DMS53 (cell line): Measurements from ENCODE around the gene CRHR2.
A peak's percentile ranks its signal among the peaks of the same experiment; 100 is the strongest.
"Not testable (repeated sequence)": the region's sequence is repeated elsewhere in the genome, so short reads cannot be mapped to it uniquely, and the experiment has no call there.

Experiments
- DNase-seq: peaks from one replicate; lab custom pipeline; 2025; lab: John Stamatoyannopoulos, UW

The CRHR2 gene

DNA sequence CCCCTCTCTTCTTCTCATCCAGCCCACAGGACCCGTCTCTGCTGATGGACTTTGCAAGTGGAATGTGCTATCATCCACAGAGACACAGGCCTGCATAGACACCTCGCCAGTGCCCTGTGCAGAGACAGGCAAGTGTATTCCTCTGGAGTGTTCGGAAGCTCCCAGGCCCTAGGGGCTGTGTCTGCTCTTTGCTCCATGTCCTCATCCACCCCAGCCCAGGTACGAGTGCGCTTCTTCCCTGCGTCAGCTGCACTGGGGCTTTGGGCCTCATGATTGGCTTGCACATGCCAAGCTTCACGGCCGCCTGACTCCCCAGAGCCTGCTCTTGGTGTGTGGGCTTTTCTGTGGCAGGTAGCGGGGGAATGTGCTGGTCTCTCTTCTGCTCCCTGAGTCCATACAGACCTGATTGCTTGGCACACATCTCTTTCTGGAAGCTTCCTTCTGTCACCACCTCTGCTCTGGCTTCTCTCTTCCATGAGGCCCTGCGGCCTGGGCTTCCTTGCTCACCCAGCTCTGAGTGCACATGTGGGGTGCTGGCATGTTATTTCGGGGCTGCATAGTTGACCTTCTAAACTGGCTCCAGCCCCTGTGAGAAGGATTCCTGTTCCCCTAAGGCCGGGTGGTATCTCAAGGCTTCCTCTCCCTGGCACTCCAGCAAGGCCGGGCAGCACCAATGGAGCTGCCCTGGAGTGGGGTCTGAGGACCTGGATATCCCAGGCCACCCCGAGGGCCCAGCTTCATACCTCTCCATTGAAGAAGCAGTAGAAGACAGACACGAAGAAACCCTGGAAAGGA lies 27.8 kb downstream of the CRHR2 start:
- no peak for DNase-seq

DNA sequence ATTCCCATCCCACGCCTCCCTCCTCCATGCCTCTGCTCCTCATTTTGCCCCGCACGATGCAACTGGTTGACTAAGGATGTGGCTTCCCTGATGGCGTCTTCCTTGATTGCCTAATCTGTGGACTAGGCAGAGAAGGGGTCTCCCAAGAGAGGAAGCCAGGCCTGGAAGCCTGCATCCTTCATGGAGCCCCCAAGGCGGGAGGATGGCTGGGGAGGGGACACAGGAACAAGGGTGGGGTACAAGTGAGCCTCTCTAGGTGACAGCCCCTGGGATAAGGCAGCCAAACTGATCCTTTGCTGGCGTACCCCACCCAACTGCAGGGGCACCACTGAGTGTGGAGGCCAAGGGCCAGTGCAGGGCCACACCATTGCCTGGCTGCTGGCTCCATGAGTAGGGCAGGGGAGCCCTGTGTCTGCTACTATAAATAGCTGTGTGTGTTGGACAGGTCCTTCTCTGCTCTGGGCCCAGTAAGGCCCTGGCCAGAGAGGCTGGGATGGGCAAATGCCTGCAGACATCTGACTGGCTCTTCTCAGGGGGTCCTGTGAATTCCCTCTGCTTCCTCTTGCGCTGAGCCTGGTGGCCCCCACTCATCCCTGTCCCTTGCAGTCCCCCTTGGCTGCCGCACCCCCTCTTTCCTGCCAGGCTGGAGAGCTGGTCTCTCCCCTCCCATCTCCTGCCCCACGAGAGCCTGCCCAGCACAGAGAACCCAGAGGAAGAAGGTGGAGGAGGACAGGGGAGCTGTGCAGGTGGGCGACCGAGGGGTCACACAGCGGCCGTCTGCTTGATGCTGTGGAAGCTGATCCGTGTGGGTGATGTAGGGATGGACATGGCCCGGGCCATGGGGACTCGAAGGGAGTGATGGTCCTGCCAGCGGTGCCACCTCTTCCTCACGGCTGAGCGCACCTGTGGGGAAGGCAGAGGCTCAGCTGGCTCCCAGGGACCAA lies 29.3 kb downstream of the CRHR2 start:
- DNase-seq = no peak

- no peak for DNase-seq
Observed at GRCh38 chr7:30652132-30652531, 30.1 kb downstream of the CRHR2 start.

- DNase-seq = no peak
Observed at GRCh38 chr7:30650421-30650808, 31.8 kb downstream of the CRHR2 start.

- DNase-seq = no peak
Observed at GRCh38 chr7:30649717-30650420, 32.4 kb downstream of the CRHR2 start.

GRCh38 chr7:30648744-30649540 lies 33.3 kb downstream of the CRHR2 start:
- DNase-seq = no peak

DNA sequence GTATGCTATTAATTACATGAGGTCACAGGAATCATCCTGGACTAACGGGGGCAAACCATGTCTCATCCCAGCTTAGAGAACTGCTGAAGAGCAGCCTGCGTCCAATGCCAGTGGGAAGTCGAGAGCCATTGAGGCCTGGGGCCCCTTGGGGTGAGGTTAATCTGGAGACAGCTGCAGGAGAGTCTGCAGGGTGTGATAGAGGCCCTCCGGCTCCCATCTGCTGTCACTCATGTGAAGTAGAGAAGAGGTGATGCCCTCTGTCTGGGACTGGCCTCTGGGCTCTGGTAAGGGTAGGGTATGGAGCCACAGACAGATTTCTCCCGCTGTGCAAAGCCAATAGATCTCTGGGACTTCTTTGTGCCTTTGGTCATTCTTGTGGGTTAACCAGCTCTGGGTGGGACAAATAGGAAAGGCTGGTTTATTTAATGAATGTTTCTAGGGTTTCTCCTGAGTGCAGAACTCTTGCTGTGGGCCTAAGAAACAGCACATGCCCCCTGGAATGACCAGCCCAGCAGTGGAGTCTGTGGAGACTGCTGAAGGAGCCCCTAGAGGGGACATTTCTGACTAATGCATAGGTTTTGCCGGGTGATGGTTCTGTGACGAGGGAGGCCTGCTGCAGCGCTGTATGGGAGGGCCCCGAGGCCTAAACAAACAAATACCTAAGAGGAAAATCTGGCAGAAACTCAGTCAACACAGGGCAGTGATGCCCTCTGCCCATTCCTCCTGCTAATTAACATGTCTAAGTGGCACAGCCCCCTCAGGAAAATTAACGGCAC lies 34.5 kb downstream of the CRHR2 start:
- no peak for DNase-seq

GRCh38 chr7:30646154-30646553 lies 36.1 kb downstream of the CRHR2 start:
- DNase-seq = no peak

- DNase-seq = no peak
Observed at GRCh38 chr7:30645661-30646060, 36.6 kb downstream of the CRHR2 start.

DNA sequence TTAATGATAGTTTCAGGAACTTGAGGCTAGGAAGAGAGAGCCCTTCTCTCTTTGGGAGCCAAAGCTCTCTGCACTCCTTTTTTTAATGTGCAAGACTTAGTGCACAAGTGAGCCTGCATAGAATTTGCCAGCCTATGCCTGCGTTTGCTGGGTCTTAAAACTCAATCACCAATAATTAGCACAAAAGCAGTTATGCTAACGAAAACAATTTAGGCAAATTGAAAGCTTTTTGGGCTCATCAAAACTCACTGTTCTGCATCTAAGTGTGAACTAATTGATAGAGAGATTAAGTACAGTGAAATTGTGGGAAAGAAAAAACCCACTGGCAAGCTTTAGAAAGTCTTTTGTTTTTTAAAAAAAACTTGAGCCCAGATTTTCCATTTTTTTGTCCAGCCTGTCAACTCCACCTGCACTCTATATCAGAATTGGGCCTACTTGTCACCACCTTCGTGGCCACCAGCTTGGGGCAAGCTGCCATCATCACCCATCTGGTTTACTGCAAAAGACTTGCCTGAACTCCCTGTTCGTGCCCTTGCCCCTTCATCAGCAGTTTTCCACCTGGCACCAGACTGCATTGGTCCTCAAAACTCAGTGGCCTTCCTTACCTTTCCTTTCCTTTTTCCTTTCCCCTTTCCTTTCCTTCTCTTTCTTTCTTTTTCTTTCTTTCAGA lies 37.8 kb downstream of the CRHR2 start:
- DNase-seq = no peak

- no peak for DNase-seq
Observed at GRCh38 chr7:30642789-30643188, 39.5 kb downstream of the CRHR2 start.

- not testable (repeated sequence) for DNase-seq
Observed at GRCh38 chr7:30642322-30642721, 39.9 kb downstream of the CRHR2 start.

- peak; percentile 43 for DNase-seq
Observed at GRCh38 chr7:30635798-30636197, 46.5 kb downstream of the CRHR2 start.

- no peak for DNase-seq
Observed at GRCh38 chr7:30634634-30635201, 47.5 kb downstream of the CRHR2 start.

- no peak for DNase-seq
Observed at GRCh38 chr7:30634193-30634626, 48.0 kb downstream of the CRHR2 start.

DNA sequence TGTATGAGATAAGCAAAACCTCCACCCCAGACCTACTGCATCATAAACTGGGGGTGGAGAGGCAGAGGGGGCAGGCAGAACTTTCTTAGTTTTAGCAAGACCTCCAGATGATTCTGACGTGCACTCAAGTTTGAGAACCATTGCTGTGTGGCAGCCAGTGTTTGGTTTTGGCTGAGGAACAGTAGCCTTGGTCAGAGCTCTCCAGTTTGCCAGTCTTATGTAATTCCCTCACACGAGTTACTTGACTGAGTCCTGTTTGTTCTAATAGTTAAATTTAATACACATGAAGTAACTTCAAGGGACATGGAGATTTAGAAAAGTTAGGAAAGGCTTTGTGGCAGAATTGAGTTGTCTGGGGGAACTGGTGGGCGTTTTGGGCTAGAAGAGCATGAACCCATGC lies 49.0 kb downstream of the CRHR2 start:
- DNase-seq = no peak

DNA sequence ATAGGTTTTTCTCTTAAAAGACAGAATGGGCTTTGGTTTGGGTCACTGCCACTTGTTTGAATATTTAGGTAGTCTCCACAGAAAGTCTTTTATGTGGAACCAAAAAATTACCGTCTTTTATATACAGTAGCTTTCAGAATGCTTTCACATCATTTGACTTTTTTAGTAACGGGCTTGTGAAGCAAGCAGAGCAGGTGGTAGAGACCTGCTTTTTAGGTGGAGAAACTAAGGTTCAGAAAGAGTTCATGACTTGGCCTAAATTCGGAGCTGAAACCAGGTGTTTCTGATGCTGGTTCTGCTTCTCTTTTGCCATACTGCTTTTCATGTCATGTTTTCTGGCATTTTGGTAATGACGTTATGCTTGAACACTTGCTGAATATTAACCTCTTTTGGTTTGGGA lies 51.3 kb downstream of the CRHR2 start:
- no peak for DNase-seq

- no peak for DNase-seq
Observed at GRCh38 chr7:30627026-30627425, 55.2 kb downstream of the CRHR2 start.

DNA sequence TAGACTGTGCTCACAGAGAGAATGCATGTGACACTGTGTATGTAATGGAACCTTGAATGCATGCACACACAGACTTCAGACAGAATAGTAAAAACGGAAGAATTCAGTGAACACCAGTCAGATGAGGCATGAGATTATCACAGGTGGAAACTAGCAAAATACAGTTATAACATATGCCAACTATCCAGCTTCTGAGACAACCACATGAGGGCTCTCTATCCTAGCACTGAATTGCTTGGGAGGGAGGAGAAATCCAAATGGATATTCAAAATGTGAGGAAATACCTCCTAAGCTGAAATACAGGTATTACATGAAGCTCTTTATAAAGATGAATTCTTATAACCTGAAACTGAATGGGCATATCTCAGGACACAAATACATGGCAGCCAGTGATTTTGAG lies 57.0 kb downstream of the CRHR2 start:
- peak; percentile 49 for DNase-seq

DNA sequence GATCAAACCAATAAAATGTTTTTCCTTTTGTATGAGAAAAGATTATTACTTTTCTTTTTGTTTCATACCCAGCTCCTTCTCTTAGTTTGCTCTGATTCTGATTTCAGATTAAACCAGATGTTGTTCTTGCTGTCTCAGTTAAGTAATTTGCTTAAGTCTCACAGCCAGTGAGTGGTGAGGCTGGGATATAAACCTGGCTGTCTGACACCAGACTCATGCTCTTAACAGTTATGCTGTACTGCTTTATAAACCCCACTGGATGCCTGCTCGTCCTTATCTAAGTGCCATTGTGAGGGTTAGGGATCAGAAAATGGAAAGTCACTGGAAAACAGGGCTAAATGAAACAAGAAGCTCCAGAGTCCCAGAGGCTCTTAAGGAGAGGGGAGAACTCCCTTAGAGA lies 63.3 kb downstream of the CRHR2 start:
- no peak for DNase-seq
